ENCODE data around the gene FOLR2. TPM values are rescaled to one million over a fixed set of nuclear protein-coding genes. Genes with fewer than 3 reads are reported as not detected.
"Not testable (repeated sequence)": the region's sequence is repeated elsewhere in the genome, so short reads cannot be mapped to it uniquely, and the experiment has no call there.

Gene FOLR2
- total RNA-seq, 1 donor from 2014 or later, result not detected

DNA sequence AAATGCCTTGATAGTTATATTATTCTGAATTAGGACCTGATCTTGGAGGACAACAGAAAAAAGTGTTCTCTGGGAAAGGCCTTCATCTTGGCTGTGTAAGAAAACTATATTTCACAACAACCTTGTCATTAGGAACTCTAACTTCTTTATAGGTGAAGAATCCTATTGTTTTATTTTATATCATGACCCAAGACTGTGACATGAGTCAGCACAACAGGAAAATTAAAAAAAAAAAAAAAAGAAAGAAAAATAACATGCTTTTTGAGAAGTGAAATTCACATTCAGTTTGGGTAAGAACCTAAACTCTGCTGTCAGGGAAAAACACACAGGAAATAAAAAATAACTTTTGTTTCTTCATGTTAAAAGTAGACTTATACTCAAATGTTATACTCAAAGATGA, 11.7 kb upstream of the FOLR2 start:
- Histone ChIP-seq H3K4me3 (ENCODE audit: low read depth, low read length) (no peak overlapping the region), H3K36me3 (ENCODE audit: control insufficient read depth, insufficient read depth, low read length) (no peaks in the 10 kb centered on the region), H3K27me3 (ENCODE audit: control insufficient read depth, insufficient read depth, low read length) (no peaks in the 10 kb centered on the region)
- TF ChIP-seq, protein P1, sequence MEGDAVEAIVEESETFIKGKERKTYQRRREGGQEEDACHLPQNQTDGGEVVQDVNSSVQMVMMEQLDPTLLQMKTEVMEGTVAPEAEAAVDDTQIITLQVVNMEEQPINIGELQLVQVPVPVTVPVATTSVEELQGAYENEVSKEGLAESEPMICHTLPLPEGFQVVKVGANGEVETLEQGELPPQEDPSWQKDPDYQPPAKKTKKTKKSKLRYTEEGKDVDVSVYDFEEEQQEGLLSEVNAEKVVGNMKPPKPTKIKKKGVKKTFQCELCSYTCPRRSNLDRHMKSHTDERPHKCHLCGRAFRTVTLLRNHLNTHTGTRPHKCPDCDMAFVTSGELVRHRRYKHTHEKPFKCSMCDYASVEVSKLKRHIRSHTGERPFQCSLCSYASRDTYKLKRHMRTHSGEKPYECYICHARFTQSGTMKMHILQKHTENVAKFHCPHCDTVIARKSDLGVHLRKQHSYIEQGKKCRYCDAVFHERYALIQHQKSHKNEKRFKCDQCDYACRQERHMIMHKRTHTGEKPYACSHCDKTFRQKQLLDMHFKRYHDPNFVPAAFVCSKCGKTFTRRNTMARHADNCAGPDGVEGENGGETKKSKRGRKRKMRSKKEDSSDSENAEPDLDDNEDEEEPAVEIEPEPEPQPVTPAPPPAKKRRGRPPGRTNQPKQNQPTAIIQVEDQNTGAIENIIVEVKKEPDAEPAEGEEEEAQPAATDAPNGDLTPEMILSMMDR (IDR thresholded peaks at IDR 0.05; ENCODE audit: insufficient read depth, low read length, poor library complexity, severe bottlenecking), result no peak
- DNase-seq (ENCODE audit: low read depth), result no peak

GRCh38 chr11:72206794-72207193, 9.8 kb upstream of the FOLR2 start:
- DNase-seq (ENCODE audit: low read depth); H3K36me3 ChIP-seq (ENCODE audit: control insufficient read depth, insufficient read depth, low read length); H3K27me3 ChIP-seq (ENCODE audit: control insufficient read depth, insufficient read depth, low read length); H3K4me3 ChIP-seq (ENCODE audit: low read depth, low read length): not testable (repeated sequence)

DNA sequence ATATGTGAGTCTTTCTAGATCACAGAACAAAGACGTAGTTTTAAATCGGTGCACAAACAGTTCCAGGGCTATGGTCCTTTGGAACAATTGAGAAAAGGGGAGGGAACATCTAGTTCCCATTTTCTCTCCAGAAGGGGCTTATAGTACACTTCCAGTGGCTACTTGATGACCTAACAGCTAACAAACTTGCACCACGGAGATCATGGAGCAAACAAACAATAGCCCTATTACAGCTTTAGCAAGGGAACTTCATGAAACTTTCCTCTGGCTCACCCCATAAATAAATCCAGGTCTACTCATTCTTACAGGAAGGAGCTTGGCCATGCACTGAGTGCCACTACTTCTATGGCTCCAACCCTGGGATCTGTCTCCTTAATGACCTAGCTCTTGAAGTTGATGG, 8.3 kb upstream of the FOLR2 start:
- no peaks in the 10 kb centered on the region for H3K27me3 ChIP-seq (ENCODE audit: control insufficient read depth, insufficient read depth, low read length)
- TF ChIP-seq, protein P1 (IDR thresholded peaks at IDR 0.05; ENCODE audit: insufficient read depth, low read length, poor library complexity, severe bottlenecking), result no peak
- no peaks in the 10 kb centered on the region for H3K36me3 ChIP-seq (ENCODE audit: control insufficient read depth, insufficient read depth, low read length)
- no peak overlapping the region for H3K4me3 ChIP-seq (ENCODE audit: low read depth, low read length)
- no peak for DNase-seq (ENCODE audit: low read depth)

DNA sequence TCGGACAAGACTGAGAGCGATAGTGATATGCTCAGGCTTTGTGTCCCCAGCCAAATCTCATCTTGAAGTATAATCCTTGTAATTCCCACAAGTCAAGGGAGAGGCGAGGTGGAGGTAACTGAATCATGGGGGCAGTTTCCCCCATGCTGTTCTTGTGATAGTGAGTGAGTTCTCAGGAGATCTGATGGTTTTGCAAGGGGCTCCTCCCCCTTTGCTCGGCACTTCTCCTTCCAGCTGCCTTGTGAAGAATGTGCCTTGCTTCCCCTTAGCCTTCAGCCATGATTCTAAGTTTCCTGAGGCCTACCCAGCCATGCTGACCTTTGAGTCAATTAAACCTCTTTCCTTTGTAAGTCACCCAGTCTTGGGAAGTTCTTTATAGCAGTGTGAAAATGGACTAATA, 7.5 kb upstream of the FOLR2 start:
- no peaks in the 10 kb centered on the region for H3K36me3 ChIP-seq (ENCODE audit: control insufficient read depth, insufficient read depth, low read length)
- no peak for DNase-seq (ENCODE audit: low read depth)
- no peak overlapping the region for H3K4me3 ChIP-seq (ENCODE audit: low read depth, low read length)
- no peaks in the 10 kb centered on the region for H3K27me3 ChIP-seq (ENCODE audit: control insufficient read depth, insufficient read depth, low read length)
- TF ChIP-seq, protein P1 (IDR thresholded peaks at IDR 0.05; ENCODE audit: insufficient read depth, low read length, poor library complexity, severe bottlenecking), result no peak

DNA sequence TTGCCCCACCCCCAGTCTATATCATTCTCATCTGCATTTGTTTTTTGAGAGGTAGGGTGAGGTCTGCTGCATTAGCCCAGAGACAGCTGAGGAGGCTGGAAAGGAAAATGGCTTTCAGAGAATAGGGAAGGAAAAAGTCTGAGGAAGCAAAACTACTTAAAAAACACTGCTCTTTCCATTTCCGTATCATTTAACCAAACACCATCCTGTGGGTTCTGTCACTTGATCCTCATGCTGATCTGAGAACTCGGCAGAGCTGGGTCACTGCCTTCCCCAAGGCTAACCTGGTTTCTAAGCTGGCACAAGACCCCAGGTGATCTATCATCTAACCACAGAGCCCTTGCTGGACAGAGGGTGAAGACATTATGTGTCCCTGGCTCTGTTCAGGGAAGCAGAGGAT, 1.2 kb downstream of the FOLR2 start:
- TF ChIP-seq, protein P1 (IDR thresholded peaks at IDR 0.05; ENCODE audit: insufficient read depth, low read length, poor library complexity, severe bottlenecking), result no peak
- DNase-seq (ENCODE audit: low read depth), result no peak
- H3K36me3 ChIP-seq (ENCODE audit: control insufficient read depth, insufficient read depth, low read length), result no peaks in the 10 kb centered on the region

DNA sequence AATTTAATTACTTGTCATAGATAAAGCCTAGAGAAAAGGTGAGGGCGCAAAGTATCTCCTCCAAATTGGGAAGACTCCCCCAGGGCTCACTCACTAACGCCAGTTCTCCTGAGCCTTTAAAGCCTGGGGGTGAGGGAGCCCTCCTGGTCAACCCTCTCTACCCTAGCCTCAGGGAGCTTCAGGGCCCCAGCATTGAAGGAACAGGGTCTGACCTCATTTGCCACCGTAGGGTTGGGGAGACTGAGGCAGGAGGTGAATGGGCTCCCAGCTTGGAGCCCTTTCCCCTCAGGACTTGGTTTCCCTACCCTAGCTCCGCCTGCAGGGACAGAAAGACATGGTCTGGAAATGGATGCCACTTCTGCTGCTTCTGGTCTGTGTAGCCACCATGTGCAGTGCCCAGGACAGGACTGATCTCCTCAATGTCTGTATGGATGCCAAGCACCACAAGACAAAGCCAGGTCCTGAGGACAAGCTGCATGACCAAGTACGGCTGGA, 1.7 kb downstream of the FOLR2 start:
- DNase-seq (ENCODE audit: low read depth), result no peak
- TF ChIP-seq, protein P1 (IDR thresholded peaks at IDR 0.05; ENCODE audit: insufficient read depth, low read length, poor library complexity, severe bottlenecking), result no peak
- Histone ChIP-seq H3K27me3 (ENCODE audit: control insufficient read depth, insufficient read depth, low read length) (peaks cover 6% of the 10 kb centered on the region), H3K4me3 (ENCODE audit: low read depth, low read length) (no peak overlapping the region), H3K36me3 (ENCODE audit: control insufficient read depth, insufficient read depth, low read length) (no peaks in the 10 kb centered on the region)

More for the DNA sequence above, 1.2 kb downstream of the FOLR2 start:
- Histone ChIP-seq H3K27me3 (ENCODE audit: control insufficient read depth, insufficient read depth, low read length) (peaks cover 6% of the 10 kb centered on the region), H3K4me3 (ENCODE audit: low read depth, low read length) (no peak overlapping the region)

Measured in kidney epithelial cell (primary cell).